ENCODE measurements around the gene NELL1. TPM values are rescaled to one million over a fixed set of nuclear protein-coding genes. Genes with fewer than 3 reads are reported as not detected.
"Not testable (repeated sequence)": the region's sequence is repeated elsewhere in the genome, so short reads cannot be mapped to it uniquely, and the experiment has no call there.

Gene NELL1
- total RNA-seq, 1 experiment from 2014 or later, result not detected

DNA sequence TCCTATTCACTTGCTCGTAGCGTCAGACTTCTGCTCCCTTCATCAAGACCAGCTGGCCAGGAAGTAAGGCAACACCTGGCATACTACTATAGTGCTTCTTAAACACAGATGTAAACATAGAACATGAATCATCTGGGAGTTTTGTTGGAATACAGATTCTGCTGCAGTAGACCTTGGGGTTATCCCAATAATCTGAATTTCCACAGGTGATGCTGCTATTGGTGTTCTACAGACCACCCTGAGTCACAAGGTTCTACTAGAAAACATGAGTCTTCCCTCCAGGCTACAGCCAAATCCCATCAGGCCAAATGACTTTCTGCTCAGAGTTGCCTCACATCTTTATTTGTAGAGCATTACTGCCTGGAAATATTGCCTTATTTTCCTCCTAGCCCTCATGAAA is 175.2 kb downstream of the NELL1 start:
- Mint-ChIP-seq H3K9me3 (ENCODE audit: unreplicated experiment) (no peaks in the 10 kb centered on the region), H3K27me3 (ENCODE audit: insufficient read depth, unreplicated experiment) (peaks cover 4% of the 10 kb centered on the region), H3K36me3 (ENCODE audit: insufficient read depth, unreplicated experiment) (no peaks in the 10 kb centered on the region), H3K4me1 (ENCODE audit: low read depth, unreplicated experiment) (no peaks in the 10 kb centered on the region), H3K27ac (ENCODE audit: unreplicated experiment) (no peak overlapping the region), H3K4me3 (ENCODE audit: unreplicated experiment) (no peak overlapping the region)
- ChIA-PET CTCF (no interaction called here), POLR2A (no interaction called here)
- no peaks in the 10 kb centered on the region for H3K4me1 ChIP-seq
- DNase-seq, result no peak
- TF ChIP-seq, protein P1, sequence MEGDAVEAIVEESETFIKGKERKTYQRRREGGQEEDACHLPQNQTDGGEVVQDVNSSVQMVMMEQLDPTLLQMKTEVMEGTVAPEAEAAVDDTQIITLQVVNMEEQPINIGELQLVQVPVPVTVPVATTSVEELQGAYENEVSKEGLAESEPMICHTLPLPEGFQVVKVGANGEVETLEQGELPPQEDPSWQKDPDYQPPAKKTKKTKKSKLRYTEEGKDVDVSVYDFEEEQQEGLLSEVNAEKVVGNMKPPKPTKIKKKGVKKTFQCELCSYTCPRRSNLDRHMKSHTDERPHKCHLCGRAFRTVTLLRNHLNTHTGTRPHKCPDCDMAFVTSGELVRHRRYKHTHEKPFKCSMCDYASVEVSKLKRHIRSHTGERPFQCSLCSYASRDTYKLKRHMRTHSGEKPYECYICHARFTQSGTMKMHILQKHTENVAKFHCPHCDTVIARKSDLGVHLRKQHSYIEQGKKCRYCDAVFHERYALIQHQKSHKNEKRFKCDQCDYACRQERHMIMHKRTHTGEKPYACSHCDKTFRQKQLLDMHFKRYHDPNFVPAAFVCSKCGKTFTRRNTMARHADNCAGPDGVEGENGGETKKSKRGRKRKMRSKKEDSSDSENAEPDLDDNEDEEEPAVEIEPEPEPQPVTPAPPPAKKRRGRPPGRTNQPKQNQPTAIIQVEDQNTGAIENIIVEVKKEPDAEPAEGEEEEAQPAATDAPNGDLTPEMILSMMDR (IDR thresholded peaks at IDR 0.05; ENCODE audit: insufficient read depth in 1 of 2, low read depth in 1 of 2, low read length in 1 of 2, severe bottlenecking in 1 of 2, unreplicated experiment in 1 of 2), result no peak
- H3K27me3 ChIP-seq (replicated peaks; ENCODE audit: control insufficient read depth, insufficient read depth, low read length), result no peaks in the 10 kb centered on the region
- no peak overlapping the region for H3K4me3 ChIP-seq (ENCODE audit: low read depth, low read length)
- H3K36me3 ChIP-seq (ENCODE audit: control insufficient read depth, insufficient read depth, low read length), result no peaks in the 10 kb centered on the region
- intact Hi-C loops (cut with micrococcal nuclease; ENCODE audit: unreplicated experiment), result no loop called here
- H3K9me3 ChIP-seq, result no peaks in the 10 kb centered on the region
- BruUV-seq (replicated peaks), result no TSS peak

DNA sequence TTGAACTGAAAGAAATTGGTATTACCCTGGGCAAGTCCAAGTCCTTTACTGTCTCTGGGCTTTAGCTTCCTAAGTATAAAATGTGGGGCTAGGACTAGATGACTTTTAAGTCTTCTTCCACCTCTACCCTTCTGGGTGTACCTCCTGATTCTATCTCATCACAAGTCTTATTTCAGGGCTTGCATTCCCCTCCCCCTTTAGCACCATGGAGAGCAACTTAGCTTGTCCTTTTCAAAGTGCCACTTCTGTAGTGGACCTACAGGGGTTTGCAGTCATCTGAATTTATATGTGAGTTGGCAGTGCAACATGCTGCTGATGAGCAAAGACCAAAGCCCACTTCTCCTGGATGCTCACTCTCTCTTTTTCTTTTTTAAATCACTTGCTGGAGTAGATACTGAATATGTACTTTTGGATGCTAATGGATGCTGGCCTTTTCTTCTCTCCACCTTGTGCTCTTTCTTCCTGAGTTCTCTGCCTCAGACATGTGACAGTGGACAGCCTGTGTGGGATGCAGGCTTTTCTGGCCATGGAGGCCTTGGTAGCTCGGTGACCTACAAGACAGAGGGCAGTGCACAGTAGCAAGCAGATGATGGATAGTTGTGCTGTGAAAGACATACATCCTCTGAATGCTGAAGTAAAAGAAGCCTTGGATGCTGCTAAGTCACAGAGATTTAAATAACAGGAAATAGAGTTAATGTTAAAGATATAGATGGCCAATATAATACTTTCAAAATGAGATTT is 185.0 kb downstream of the NELL1 start:
- no TSS peak for BruUV-seq (replicated peaks)
- Histone ChIP-seq H3K4me3 (ENCODE audit: low read depth, low read length) (no peak overlapping the region), H3K4me1 (no peaks in the 10 kb centered on the region), H3K9me3 (no peaks in the 10 kb centered on the region), H3K36me3 (ENCODE audit: control insufficient read depth, insufficient read depth, low read length) (no peaks in the 10 kb centered on the region), H3K27me3 (replicated peaks; ENCODE audit: control insufficient read depth, insufficient read depth, low read length) (no peaks in the 10 kb centered on the region)
- intact Hi-C loops (cut with micrococcal nuclease; ENCODE audit: unreplicated experiment), result no loop called here
- ChIA-PET CTCF (no interaction called here), POLR2A (no interaction called here)
- H3K4me3 Mint-ChIP-seq (ENCODE audit: unreplicated experiment), result no peak overlapping the region
- peak in 1 of 2 experiments; percentile 36 for DNase-seq
- H3K27me3 Mint-ChIP-seq (ENCODE audit: insufficient read depth, unreplicated experiment), result peaks cover 15% of the 10 kb centered on the region
- TF ChIP-seq, protein P1 (IDR thresholded peaks at IDR 0.05; ENCODE audit: insufficient read depth in 1 of 2, low read depth in 1 of 2, low read length in 1 of 2, severe bottlenecking in 1 of 2, unreplicated experiment in 1 of 2), result no peak
- H3K9me3 Mint-ChIP-seq (ENCODE audit: unreplicated experiment), result no peaks in the 10 kb centered on the region
- H3K27ac Mint-ChIP-seq (ENCODE audit: unreplicated experiment), result no peak overlapping the region
- no peaks in the 10 kb centered on the region for H3K36me3 Mint-ChIP-seq (ENCODE audit: insufficient read depth, unreplicated experiment)
- no peaks in the 10 kb centered on the region for H3K4me1 Mint-ChIP-seq (ENCODE audit: low read depth, unreplicated experiment)

DNA sequence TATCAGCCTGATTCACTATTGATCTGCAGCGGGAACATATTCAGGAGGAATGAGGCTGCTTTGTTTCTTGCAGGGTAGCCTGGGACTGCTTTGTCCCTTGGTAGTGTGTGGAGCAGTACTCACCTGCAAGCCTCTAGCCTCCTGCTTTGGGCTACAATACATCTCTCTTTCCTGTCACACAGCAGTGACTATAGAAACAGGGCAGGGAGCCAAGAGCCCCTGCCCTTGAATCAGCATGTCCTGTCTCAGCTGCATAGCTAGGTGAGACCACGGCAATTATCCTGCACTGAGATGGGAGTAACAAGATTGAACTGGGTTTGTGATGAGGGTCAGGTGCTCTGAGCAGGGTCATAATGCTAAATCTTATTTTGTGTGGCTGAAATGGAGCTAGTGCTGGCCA is 191.9 kb downstream of the NELL1 start:
- Mint-ChIP-seq H3K27ac (ENCODE audit: unreplicated experiment) (no peak overlapping the region), H3K4me3 (ENCODE audit: unreplicated experiment) (no peak overlapping the region), H3K9me3 (ENCODE audit: unreplicated experiment) (no peaks in the 10 kb centered on the region), H3K36me3 (ENCODE audit: insufficient read depth, unreplicated experiment) (no peaks in the 10 kb centered on the region), H3K27me3 (ENCODE audit: insufficient read depth, unreplicated experiment) (peaks cover 7% of the 10 kb centered on the region), H3K4me1 (ENCODE audit: low read depth, unreplicated experiment) (no peaks in the 10 kb centered on the region)
- H3K4me3 ChIP-seq (ENCODE audit: low read depth, low read length), result no peak overlapping the region
- ChIA-PET POLR2A (no interaction called here), CTCF (no interaction called here)
- no peaks in the 10 kb centered on the region for H3K4me1 ChIP-seq
- TF ChIP-seq, protein P1 (IDR thresholded peaks at IDR 0.05; ENCODE audit: insufficient read depth in 1 of 2, low read depth in 1 of 2, low read length in 1 of 2, severe bottlenecking in 1 of 2, unreplicated experiment in 1 of 2), result no peak
- no peaks in the 10 kb centered on the region for H3K36me3 ChIP-seq (ENCODE audit: control insufficient read depth, insufficient read depth, low read length)
- no peaks in the 10 kb centered on the region for H3K9me3 ChIP-seq
- H3K27me3 ChIP-seq (replicated peaks; ENCODE audit: control insufficient read depth, insufficient read depth, low read length), result no peaks in the 10 kb centered on the region
- DNase-seq, result no peak
- intact Hi-C loops (cut with micrococcal nuclease; ENCODE audit: unreplicated experiment), result no loop called here
- BruUV-seq (replicated peaks), result no TSS peak

DNA sequence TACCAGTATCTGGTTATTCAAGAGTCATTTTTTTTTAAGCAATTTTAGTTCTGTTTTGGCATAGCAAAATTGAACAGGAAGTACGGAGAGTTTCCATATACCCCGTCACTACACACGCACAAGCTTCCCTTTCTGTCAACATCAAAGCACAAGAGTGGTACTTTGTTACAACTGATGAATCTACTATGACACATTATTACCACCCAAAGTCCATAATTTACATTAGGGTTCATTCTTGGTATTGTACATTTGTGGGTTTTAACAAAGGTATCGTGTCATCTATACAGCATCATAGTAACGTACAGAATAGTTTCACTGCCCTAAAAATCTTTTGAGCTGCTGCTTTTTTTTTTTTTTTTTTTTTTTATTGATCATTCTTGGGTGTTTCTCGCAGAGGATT is 192.9 kb downstream of the NELL1 start:
- CTCF ChIA-PET; BruUV-seq (replicated peaks): not testable (repeated sequence)

More for the DNA sequence above, 192.9 kb downstream of the NELL1 start:
- H3K36me3 ChIP-seq (ENCODE audit: control insufficient read depth, insufficient read depth, low read length); H3K27ac Mint-ChIP-seq (ENCODE audit: unreplicated experiment); DNase-seq; H3K4me1 ChIP-seq; POLR2A ChIA-PET; H3K4me3 Mint-ChIP-seq (ENCODE audit: unreplicated experiment); H3K36me3 Mint-ChIP-seq (ENCODE audit: insufficient read depth, unreplicated experiment); intact Hi-C loops (cut with micrococcal nuclease; ENCODE audit: unreplicated experiment); H3K9me3 Mint-ChIP-seq (ENCODE audit: unreplicated experiment); H3K27me3 ChIP-seq (replicated peaks; ENCODE audit: control insufficient read depth, insufficient read depth, low read length); H3K4me3 ChIP-seq (ENCODE audit: low read depth, low read length); H3K4me1 Mint-ChIP-seq (ENCODE audit: low read depth, unreplicated experiment); H3K9me3 ChIP-seq: not testable (repeated sequence)
- H3K27me3 Mint-ChIP-seq (ENCODE audit: insufficient read depth, unreplicated experiment), result peaks cover 11% of the 10 kb centered on the region

All from Caco-2 (cell line).